Fibroblast of skin of right biceps (primary cell): Measurements from ENCODE around the gene GPX6.
"Not testable (repeated sequence)": the region's sequence is repeated elsewhere in the genome, so short reads cannot be mapped to it uniquely, and the experiment has no call there.

Experiments
- DNase-seq: peaks from one replicate; pipeline ENCODE4 v3.0.0-alpha.2; 2013

GPX6 gene

DNA sequence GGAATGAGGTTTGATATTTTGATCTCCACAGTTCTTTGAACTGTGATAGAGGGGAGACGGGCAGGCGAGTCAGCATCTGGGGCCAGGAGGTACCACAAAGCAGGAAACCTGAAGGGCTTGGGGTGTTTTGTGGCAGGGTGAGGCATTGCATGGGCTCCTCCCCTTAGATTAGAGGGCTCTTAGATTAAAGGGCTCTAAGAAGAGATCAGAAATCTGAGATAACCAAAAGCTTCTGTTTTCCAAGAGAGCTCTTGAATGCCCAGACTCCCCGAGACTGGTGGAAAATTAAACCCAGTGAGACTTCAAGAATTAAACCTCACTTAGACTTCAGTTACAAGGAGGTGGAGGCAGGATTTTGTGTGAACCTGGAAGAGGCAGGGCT is 7.6 kb upstream of the GPX6 start:
- DNase-seq = no peak

DNA sequence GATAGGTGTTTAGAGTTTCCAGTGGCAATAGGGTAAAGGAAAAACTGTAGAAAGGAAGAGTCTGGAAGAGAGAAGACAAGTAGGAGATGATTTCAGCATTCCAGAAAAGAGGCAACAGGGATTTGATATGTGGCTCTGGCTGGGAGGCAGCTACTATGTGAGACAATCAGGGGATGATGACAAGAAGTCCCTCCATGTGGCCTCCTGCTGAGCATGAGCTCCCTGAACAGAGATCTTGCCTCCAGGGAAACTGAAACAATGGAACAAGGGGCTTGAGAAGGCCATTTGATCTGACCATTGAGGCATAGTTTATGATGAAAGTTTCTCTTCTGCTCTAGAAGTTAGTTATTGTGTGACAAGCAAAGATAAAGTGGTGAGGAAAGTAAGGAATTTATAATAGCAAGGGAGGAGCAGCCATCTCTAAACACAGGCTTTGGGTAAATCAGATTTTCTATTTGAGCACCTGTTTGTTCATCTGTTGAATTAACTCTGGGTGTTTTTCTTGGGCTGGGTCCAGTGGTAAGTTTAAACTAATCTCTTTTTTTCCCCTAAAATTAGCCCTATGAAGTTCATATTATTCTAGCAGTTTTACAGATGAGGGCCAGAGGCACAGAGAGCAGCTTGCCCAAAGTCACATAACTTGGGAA is 7.1 kb upstream of the GPX6 start:
- DNase-seq = no peak

DNA sequence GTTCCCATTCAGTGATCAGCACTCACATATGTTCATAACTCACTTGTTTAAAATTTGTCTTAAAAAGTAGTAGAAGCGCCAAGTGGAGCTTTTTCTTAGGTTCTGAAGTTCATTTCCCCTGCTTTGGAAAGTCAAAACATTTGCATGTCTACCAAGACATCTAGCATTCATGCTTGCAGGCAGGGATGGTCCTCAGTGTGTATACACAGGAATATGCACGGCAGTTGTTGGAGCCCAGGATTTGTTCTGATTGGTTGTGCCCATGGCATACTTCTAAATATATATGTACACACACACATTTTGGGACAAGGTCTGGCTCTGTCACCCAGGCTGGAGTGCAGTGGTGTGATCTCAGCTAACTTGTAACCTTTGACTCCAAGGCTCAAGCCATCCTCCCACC is 2.4 kb upstream of the GPX6 start:
- no peak for DNase-seq

- DNase-seq = not testable (repeated sequence)
These were observed 3.2 kb downstream of the GPX6 start for GRCh38 chr6:28512387-28512786.

DNA sequence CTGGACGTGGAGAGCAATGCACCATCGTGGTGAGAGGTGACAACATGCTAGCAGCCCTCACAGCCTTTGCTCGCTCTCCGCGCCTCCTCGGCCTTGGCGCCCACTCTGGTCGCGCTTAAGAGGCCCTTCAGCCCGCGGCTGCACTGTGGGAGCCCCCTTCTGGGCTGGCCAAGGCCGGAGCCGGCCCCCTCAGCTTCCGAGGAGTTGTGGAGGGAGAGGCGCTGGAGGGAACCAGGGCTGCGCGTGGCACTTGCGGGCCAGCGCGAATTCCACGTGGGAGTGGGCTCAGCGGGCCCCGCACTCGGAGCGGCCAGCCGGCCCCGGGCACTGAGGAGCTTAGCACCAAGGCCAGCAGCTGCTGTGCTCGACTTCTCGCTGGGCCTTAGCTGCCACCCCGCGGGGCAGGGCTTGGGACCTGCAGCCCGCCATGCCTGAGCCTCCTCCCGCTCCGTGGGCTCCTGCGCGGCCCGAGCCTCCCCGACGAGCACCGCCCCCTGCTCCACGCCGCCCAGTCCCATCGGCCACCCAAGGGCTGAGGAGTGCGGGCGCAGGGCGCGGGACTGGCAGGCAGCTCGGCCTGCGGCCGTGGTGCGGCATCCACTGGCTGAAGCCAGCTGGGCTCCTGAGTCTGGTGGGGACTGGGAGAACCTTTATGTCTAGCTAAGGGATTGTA is 3.8 kb downstream of the GPX6 start:
- DNase-seq = no peak

DNA sequence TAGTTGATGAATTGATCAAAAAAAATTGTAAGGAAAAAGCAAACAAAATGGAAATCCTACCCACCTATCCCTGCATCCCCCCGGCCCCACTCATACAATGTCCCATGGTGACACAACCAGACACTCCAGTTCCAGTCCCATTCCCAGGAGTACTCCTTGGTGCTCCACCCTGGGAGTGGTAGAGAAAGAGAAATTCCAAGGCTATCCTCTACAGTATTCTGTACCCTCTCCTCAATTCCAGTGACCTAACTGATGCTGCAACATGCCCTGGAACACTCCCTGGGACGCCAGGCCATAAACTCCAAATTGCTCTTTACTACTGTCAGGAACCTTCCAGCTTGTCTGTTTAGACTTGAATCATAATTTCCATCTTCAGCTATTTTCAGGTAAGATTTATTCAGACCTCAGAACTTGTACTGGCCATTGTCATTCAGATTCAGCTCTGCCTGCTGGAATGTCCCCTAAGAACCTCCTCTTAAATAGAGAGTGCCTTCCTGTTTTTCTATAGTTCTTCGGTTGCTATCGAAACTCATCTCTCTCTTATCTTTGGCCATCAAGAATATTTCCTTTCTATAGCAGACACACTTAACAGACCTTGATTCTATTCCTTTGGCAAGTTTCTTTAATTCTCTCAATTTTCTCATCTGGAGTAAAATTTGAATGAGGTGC is 8.7 kb downstream of the GPX6 start:
- DNase-seq = no peak

DNA sequence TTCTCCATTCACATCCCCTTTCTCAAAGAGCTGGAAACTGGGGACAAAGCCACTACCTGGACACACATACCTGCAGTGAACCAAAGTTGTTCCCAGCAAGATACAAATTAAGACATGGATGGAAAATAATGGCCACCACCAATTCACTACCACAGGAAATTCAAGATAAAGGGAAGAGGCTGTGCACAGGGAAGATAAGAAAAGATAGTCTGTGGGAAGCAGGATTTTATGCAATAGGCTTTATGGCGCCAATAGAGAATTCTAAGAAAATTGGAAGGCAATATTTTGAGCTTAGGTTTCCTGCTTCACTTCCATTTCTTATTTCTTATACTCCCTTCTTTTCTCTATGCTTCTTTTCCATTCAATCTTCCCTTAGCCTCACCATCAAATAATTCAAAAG is 9.9 kb downstream of the GPX6 start:
- DNase-seq = no peak

GRCh38 chr6:28502709-28503305 is 12.8 kb downstream of the GPX6 start:
- not testable (repeated sequence) for DNase-seq

DNA sequence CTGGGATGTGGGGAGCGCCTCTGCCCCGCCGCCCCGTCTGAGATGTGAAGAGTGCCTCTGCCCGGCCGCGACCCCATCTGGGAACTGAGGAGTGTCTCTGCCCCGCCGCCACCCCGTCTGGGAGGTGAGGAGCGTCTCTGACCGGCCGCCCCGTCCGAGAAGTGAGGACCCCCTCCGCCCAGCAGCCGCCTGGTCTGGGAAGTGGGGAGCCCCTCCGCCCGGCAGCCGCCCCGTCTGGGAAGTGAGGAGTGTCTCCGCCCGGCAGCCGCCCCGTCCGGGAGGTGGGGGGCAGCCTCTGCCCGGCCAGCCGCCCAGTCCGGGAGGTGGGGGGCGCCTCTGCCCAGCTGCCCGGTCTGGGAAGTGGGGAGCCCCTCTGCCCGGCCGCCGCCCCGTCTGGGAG is 13.5 kb downstream of the GPX6 start:
- DNase-seq = not testable (repeated sequence)

GRCh38 chr6:28501259-28501658 is 14.3 kb downstream of the GPX6 start:
- DNase-seq = no peak

GRCh38 chr6:28497893-28498292 is 17.7 kb downstream of the GPX6 start:
- no peak for DNase-seq

DNA sequence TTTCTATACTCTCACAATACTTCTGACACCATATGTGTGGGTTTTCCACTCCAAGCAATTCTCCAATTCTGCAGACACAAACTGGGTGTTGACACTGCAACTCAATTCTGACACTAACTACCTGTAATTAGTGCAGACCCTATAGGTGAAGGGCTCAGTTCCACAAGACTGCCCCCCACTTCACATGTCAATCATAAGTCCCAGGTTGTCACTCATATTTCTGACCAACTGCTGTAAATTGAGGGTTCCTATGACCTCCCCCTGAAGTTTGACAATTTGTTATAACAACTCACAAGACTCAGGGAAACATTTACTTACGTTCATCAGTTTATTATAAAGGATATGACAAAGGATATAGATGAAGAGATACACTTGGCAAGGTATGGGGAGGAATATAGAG is 18.3 kb downstream of the GPX6 start:
- no peak for DNase-seq

DNA sequence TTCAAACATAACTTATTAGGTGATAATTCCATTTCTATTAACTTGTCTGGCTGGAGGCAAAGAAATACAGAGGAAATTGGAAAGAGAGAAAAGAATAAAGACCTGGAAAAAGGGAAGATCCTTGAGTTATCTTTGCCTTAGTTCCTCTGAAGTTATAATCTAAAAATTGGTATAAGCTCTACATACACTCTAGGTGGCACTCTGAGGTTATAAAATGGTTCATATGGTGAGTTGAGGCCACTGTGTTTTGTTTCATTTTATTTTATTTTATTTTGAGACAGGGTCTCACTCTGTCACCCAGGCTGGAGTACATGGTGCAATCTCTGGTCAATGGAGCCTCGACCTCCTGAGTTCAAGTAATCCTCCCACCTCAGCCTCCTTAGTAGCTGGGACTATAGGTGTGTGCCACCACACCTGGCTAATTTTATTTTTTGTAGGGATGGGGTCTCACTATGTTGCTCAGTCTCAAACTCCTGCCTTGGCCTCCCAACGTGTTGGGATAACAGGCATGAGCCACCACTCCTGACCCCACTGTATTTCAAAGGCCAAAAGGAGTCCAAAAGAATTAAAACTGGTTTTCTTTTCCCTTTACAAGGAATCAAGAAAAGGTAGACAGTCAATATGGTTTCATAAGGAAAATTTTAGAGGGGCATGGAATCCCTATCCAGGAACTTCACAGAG is 19.4 kb downstream of the GPX6 start:
- no peak for DNase-seq

GRCh38 chr6:28491984-28492317 is 23.6 kb downstream of the GPX6 start:
- DNase-seq = no peak

DNA sequence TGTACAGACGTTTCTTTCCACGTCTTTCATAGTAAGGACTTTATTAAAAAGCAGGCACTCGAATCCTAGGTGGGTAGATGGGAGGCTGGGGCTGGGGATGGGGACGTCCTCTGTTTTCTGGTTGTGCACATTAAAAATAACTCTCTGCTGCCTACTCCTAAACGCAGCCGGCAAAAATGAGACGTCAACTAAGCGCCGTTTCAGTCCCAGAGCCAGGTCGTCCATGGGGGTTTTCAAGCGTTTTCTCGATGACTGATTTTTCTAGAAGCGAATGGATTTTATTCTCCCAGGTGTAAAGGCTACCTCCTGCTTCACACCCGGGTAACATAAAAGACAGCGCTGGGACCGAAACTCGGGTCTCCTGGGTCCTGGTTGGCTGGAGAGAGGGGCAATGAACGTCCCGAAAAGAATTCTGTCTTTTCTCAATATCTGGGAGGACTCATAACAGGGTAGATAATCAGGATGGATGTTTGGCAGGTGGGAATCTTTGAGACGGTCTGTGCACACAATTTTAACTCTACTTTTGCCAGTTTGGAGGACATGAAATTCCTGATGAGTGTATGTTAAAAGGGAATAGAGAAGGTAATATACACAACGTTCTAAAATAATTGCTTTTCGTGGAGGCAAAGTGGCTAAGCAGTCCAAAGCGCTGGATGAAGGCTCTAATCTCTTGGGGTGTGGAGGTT is 25.2 kb downstream of the GPX6 start:
- DNase-seq = peak; percentile 28

- DNase-seq = peak; percentile 82
These were observed 26.0 kb downstream of the GPX6 start for GRCh38 chr6:28489366-28490204.

DNA sequence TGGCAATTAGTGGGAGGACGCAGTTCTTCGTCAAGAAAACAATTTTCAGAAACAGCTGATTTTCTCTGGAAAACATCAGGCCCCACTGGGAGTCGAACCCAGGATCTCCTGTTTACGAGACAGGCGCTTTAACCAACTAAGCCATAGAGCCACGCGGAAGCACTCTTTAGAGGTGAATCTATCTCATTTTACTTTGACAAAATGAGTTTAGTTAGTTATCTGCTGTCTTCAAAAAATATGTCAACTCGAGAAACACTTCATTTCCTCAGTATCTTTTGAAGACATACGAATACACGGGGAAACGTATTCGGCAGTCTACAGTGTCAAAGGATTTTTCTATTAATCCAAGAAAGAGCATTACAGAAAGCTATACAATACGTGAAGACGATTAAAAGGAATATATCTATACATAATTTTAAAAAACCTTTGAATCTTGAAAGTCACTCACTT is 26.7 kb downstream of the GPX6 start:
- peak; percentile 77 for DNase-seq

DNA sequence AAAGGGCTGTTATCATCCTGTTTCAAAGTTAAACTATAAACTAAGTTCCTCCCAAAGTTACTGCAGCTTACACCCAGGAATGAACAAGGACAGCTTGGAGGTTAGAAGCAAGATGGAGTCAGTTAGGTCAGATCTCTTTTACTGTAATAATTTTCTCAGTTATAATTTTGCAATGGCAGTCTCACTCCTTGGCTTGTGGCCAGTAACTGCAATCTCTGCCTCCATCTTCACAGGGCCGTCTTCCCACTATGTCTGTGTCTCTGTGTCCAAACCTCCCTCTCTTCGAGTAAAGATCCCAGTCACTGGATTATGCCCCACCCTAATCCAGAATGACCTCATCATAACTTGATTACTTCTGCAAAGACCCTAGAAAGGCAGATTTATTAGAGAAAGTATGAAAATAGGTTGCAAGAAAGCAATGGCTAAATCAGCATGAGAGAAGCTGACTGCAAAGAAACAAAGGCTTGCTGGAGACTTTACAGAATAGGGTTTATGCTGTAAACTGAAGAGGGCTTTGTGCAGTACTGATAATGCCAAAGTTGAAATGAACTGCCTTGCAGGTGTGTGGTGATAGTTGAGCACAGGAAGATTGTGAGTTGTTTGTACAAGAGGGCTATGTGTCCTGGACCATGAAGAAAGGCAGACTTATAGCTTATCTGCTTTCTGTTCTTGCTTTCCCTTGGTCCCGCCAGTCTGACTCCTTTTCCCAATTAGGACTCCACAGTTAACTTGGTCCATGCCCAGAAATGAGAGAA is 28.4 kb downstream of the GPX6 start:
- no peak for DNase-seq

DNA sequence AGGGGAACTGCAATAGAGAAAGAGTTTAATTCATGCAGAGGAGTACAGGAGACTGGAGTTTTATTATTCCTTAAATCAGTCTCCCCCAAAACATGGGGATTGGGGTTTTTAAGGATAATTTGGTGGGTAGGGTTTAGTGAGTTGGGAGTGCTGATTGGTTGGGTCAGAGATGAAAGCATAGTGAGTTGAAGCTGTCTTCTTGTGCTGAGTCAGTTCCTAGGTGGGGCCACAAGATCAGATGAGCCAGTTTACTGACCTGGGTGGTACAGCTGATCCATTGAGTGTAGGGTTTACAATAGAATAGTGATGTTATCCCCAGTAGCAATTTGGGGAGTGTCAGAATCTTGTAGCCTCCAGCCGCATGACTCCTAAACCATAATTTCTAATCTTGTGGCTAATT is 29.1 kb downstream of the GPX6 start:
- DNase-seq = no peak

- no peak for DNase-seq
These were observed 30.1 kb downstream of the GPX6 start for GRCh38 chr6:28485482-28485881.
